OCI-LY7 (cell line): ENCODE data around the gene FOXP1. TPM values are rescaled to one million over a fixed set of nuclear protein-coding genes. Genes with fewer than 3 reads are reported as not detected.

Experiments
- BruUV-seq: library from RNA; stranded (reverse); fragments of 400-500 nt; replicated peaks from 2 replicates; lab custom pipeline; 2021; lab: Mats Ljungman, UMichigan
- CTCF ChIA-PET: fragments of 300-600 bp; sonication (Branson Sonifier 250); formaldehyde crosslinking; loops from one replicate; lab custom pipeline; 2022; ENCODE audit warnings: antibody characterized with exemption; ENCODE audit not compliant: unreplicated experiment; lab: Charles Lee
- POLR2A ChIA-PET: fragments of 300-600 bp; sonication (Branson Sonifier 250); formaldehyde crosslinking; loops from one replicate; lab custom pipeline; 2022; ENCODE audit warnings: antibody characterized with exemption; lab: Charles Lee
- DNase-seq: peaks from one replicate; pipeline ENCODE4 v3.0.0-alpha.2; 2015; ENCODE audit warnings: low spot score
- H2AFZ ChIP-seq: fragments of 200-600 bp; sonication (generic), shearing (Covaris generic); 2 replicates; pipeline ENCODE4 v1.6.1; 2014; ENCODE audit warnings: mild to moderate bottlenecking, antibody characterized with exemption, low read length, moderate library complexity
- H3K27ac ChIP-seq: fragments of 200-600 bp; sonication (generic); 2 replicates; pipeline ENCODE4 v1.5.1; 2014; ENCODE audit warnings: mixed run types, low read depth, mild to moderate bottlenecking, moderate library complexity, low read length, inconsistent platforms; ENCODE audit not compliant: poor library complexity, severe bottlenecking
- H3K36me3 ChIP-seq: fragments of 200-600 bp; sonication (generic); 2 replicates; pipeline ENCODE4 v1.6.1; 2014; ENCODE audit warnings: mild to moderate bottlenecking, antibody characterized with exemption, low read length, moderate library complexity, mixed read lengths; ENCODE audit not compliant: insufficient read depth
- H3K4me1 ChIP-seq: fragments of 200-600 bp; sonication (generic); 2 replicates; pipeline ENCODE4 v1.5.1; 2014; ENCODE audit warnings: mild to moderate bottlenecking, low read length; ENCODE audit not compliant: insufficient read depth, poor library complexity, severe bottlenecking
- H3K4me2 ChIP-seq: fragments of 200-600 bp; sonication (generic); 2 replicates; pipeline ENCODE4 v1.6.1; 2014; ENCODE audit warnings: mild to moderate bottlenecking, low read length
- H3K4me3 ChIP-seq: fragments of 200-600 bp; sonication (generic); 2 replicates; pipeline ENCODE4 v1.5.1; 2014; ENCODE audit warnings: mild to moderate bottlenecking, low read depth, low read length; ENCODE audit not compliant: poor library complexity, severe bottlenecking
- H3K79me2 ChIP-seq: fragments of 200-600 bp; sonication (generic); 2 replicates; pipeline ENCODE4 v1.6.1; 2016; ENCODE audit warnings: low read depth, mild to moderate bottlenecking, low read length, moderate library complexity, mixed read lengths; ENCODE audit not compliant: insufficient read depth
- H3K9me2 ChIP-seq: fragments of 200-600 bp; sonication (generic); 2 replicates; pipeline ENCODE4 v1.6.1; 2016; ENCODE audit warnings: mild to moderate bottlenecking, low read length, mixed read lengths; ENCODE audit not compliant: insufficient read depth
- H3K9me3 ChIP-seq: fragments of 200-600 bp; sonication (generic); 2 replicates; pipeline ENCODE4 v1.6.1; 2014; ENCODE audit warnings: mild to moderate bottlenecking, mixed run types, low read length, mixed read lengths
- H4K20me1 ChIP-seq: fragments of 200-600 bp; sonication (generic); 2 replicates; pipeline ENCODE4 v1.6.1; 2014; ENCODE audit warnings: mild to moderate bottlenecking, antibody characterized with exemption, low read length, moderate library complexity, mixed read lengths; ENCODE audit not compliant: insufficient read depth
- CTCF ChIP-seq: fragments of 200-600 bp; sonication (generic); conservative IDR thresholded peaks from 2 replicates; pipeline ENCODE4 v1.5.1; 2014; ENCODE audit warnings: mild to moderate bottlenecking, antibody characterized with exemption, low read length, moderate library complexity, mixed read lengths
- EZH2phosphoT487 ChIP-seq: fragments of 200-600 bp; sonication (generic); IDR thresholded peaks from 2 replicates; pipeline ENCODE4 v1.6.1; 2018; ENCODE audit warnings: low read depth, borderline replicate concordance, mild to moderate bottlenecking, mixed run types, antibody characterized with exemption, low read length, moderate library complexity, mixed read lengths
- intact Hi-C: fragments of 100-400 bp; cut with micrococcal nuclease; formaldehyde crosslinking; loops from one replicate; pipeline ENCODE4 v1.10.0; 2022; ENCODE audit not compliant: unreplicated experiment
- total RNA-seq, 2 experiments: library from RNA; depleted of rRNA in 1 of 2; stranded (reverse); fragments of >200 nt in 1 of 2; shearing (Covaris generic) in 1 of 2; gene quantifications; 2 replicates each; pipeline ENCODE4 v1.2.3, GENCODE V29; 2014 to 2022

Gene FOXP1
- total RNA-seq, 2 experiments from 2014 or later = 87.3 to 151 TPM

DNA sequence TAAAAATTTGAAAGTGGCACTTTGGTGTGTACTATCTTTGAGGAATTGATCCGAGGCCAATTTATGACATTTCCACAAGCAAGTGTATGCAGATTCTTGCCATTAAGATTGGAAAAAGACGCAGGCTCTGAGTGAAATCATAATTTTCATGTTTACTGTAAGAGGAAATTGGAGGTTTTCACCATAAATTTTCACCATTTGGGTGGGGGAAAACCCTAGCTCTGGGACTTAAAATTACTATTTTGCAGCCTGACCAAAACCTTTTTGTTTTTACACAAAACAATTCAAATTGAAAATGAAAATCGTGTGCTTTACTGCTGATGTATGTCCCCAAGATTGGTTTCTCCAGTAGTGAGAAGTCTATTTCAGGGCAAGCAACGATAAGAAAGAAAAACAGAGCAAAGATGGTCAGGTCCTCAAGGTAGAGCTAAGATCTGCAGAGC is 282.6 kb downstream of the FOXP1 start:
- Histone ChIP-seq H3K4me3 (no peak overlapping the region), H3K79me2 (no peaks in the 10 kb centered on the region), H3K4me1 (no peaks in the 10 kb centered on the region), H3K9me2 (no peaks in the 10 kb centered on the region), H4K20me1 (peaks cover 5% of the 10 kb centered on the region; the same call in 1 of the 2 replicates), H2AFZ (no peak overlapping the region), H3K27ac (no peak overlapping the region), H3K9me3 (no peaks in the 10 kb centered on the region), H3K36me3 (peaks cover 3% of the 10 kb centered on the region), H3K4me2 (no peak overlapping the region)
- ChIA-PET CTCF (no interaction called here), POLR2A (interaction anchor here (0.5 to 2.8 kb wide), 3 partner anchors 11 to 150 kb away, joined by 3 to 9 read pairs (median 3); no protein-coding TSS in a partner anchor)
- TF ChIP-seq CTCF (no peak), EZH2phosphoT487 (no peak)
- no TSS peak for BruUV-seq
- no peak for DNase-seq
- intact Hi-C loops = no loop called here

DNA sequence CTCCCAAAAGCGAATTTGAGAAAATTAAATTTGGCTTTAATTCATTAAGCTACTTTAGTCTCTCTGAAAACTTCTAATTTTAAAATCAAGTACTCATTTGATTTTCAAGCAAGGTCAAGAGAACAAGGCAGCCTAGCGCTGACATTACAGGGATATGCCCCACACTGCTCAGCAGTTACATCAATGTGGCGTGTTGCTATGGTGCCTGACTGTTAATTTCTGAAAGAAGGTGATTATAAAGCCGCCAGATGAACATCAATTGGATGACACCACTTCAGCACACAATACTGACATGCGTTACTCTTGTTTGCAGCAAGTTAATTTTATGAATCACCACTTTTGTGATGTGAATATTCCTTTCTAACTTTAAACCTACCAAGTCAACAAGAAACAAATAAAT is 284.4 kb downstream of the FOXP1 start:
- Histone ChIP-seq H4K20me1 (peaks cover 5% of the 10 kb centered on the region; the same call in 1 of the 2 replicates), H3K9me3 (no peaks in the 10 kb centered on the region), H3K9me2 (no peaks in the 10 kb centered on the region), H3K79me2 (no peaks in the 10 kb centered on the region), H3K4me2 (no peak overlapping the region), H3K36me3 (peaks cover 14% of the 10 kb centered on the region), H3K4me1 (no peaks in the 10 kb centered on the region), H3K27ac (no peak overlapping the region), H3K4me3 (no peak overlapping the region), H2AFZ (no peak overlapping the region)
- ChIA-PET CTCF (no interaction called here), POLR2A (interaction anchor here (1.5 kb wide), 1 partner anchor 70 kb away, joined by 3 read pairs; no protein-coding TSS in a partner anchor)
- DNase-seq = no peak
- TF ChIP-seq CTCF = no peak
- TF ChIP-seq EZH2phosphoT487 = no peak
- intact Hi-C loops = no loop called here
- BruUV-seq = no TSS peak

- Histone ChIP-seq H3K9me2 (no peaks in the 10 kb centered on the region), H3K9me3 (no peaks in the 10 kb centered on the region), H3K4me1 (no peaks in the 10 kb centered on the region), H2AFZ (no peak overlapping the region), H3K79me2 (no peaks in the 10 kb centered on the region), H3K4me3 (no peak overlapping the region), H3K36me3 (peaks cover 20% of the 10 kb centered on the region), H3K27ac (no peak overlapping the region), H3K4me2 (no peak overlapping the region), H4K20me1 (peaks cover 4% of the 10 kb centered on the region; the same call in 1 of the 2 replicates)
- BruUV-seq = no TSS peak
- DNase-seq = no peak
- TF ChIP-seq CTCF (no peak), EZH2phosphoT487 (no peak)
- intact Hi-C loops = no loop called here
- CTCF ChIA-PET = no interaction called here
- POLR2A ChIA-PET = interaction anchor here (0.6 kb wide), 1 partner anchor 61 kb away, joined by 5 read pairs; no protein-coding TSS in a partner anchor
These were observed 288.6 kb downstream of the FOXP1 start for GRCh38 chr3:71294919-71295318.
